CD8-positive, alpha-beta memory T cell (primary cell): ENCODE measurements around the gene MAST1. TPM values are rescaled to one million over a fixed set of nuclear protein-coding genes. Genes with fewer than 3 reads are reported as not detected.
A peak's percentile ranks its signal among the peaks of the same experiment; 100 is the strongest.

ENCODE experiments used
- CTCF ChIA-PET: fragments of 350-600 bp; sonication (Branson Sonifier 250); formaldehyde crosslinking; loops from one replicate; lab custom pipeline; 2021; ENCODE audit warnings: antibody characterized with exemption; lab: Charles Lee
- POLR2A ChIA-PET: fragments of 350-600 bp; sonication (Branson Sonifier 250); formaldehyde crosslinking; loops from one replicate; lab custom pipeline; 2021; ENCODE audit warnings: antibody characterized with exemption; lab: Charles Lee
- DNase-seq, 5 donors: peaks; one replicate each; pipeline versions ENCODE4 v3.0.0 to v3.0.0-alpha.2; 2020 to 2022; ENCODE audit warnings: mixed read lengths in 1 of 5
- H3K27ac ChIP-seq: one replicate; pipeline ENCODE4 v1.7.0; 2013; ENCODE audit warnings: low read depth, mild to moderate bottlenecking, low read length, moderate library complexity
- H3K27me3 ChIP-seq: 2 replicates; pipeline ENCODE4 v1.7.0; 2013; ENCODE audit warnings: low read length, mild to moderate bottlenecking; ENCODE audit not compliant: insufficient read depth, poor library complexity, severe bottlenecking
- H3K36me3 ChIP-seq: 2 replicates; pipeline ENCODE4 v1.7.0; 2013; ENCODE audit warnings: mild to moderate bottlenecking, low read length, moderate library complexity; ENCODE audit not compliant: insufficient read depth
- H3K4me1 ChIP-seq: 2 replicates; pipeline ENCODE4 v1.7.0; 2013; ENCODE audit warnings: mild to moderate bottlenecking, low read length, moderate library complexity; ENCODE audit not compliant: insufficient read depth
- H3K4me3 ChIP-seq: 2 replicates; pipeline ENCODE4 v1.7.0; 2013; ENCODE audit warnings: mild to moderate bottlenecking, low read length
- H3K9me3 ChIP-seq: 2 replicates; pipeline ENCODE4 v1.7.0; 2013; ENCODE audit warnings: mild to moderate bottlenecking, low read length
- H3K27ac Mint-ChIP-seq, 8 donors: one replicate each; pipeline ENCODE4 v1.8.0; 2020 to 2021; ENCODE audit warnings: mixed read lengths in 8 of 8, mild to moderate bottlenecking in 6 of 8, inconsistent platforms in 3 of 8, moderate library complexity in 3 of 8
- H3K27me3 Mint-ChIP-seq, 2 donors: one replicate each; pipeline ENCODE4 v1.8.0; 2020 to 2021; ENCODE audit warnings: mixed read lengths in 2 of 2, mild to moderate bottlenecking in 1 of 2, moderate library complexity in 1 of 2
- H3K36me3 Mint-ChIP-seq, 3 donors: one replicate each; pipeline ENCODE4 v1.8.0; 2020 to 2021; ENCODE audit warnings: mixed read lengths in 3 of 3, inconsistent platforms in 1 of 3, mild to moderate bottlenecking in 1 of 3
- H3K4me1 Mint-ChIP-seq, 3 donors: one replicate each; pipeline ENCODE4 v1.8.0; 2020 to 2021; ENCODE audit warnings: mixed read lengths in 3 of 3, inconsistent platforms in 1 of 3, mild to moderate bottlenecking in 1 of 3
- H3K4me3 Mint-ChIP-seq, 7 donors: one replicate each; pipeline ENCODE4 v1.8.0; 2020 to 2021; ENCODE audit warnings: mixed read lengths in 7 of 7, mild to moderate bottlenecking in 6 of 7, moderate library complexity in 4 of 7, inconsistent platforms in 2 of 7
- H3K9me3 Mint-ChIP-seq, 5 donors: one replicate each; pipeline ENCODE4 v1.8.0; 2020 to 2022; ENCODE audit warnings: mixed read lengths in 5 of 5, mild to moderate bottlenecking in 3 of 5, moderate library complexity in 2 of 5, inconsistent platforms in 1 of 5
- polyA plus RNA-seq: library from polyadenylated mRNA; unstranded; fragments of 300-500 nt; fragmentation: Illumina TruSeq; gene quantifications from one replicate; pipeline ENCODE4 v1.2.3, GENCODE V29; 2021
- total RNA-seq, 2 experiments: library from RNA; stranded (reverse); gene quantifications; one replicate each; pipeline ENCODE4 v1.2.3, GENCODE V29; 2021

Gene MAST1
- total and polyA plus RNA-seq, 3 experiments from 2014 or later = 0.24 to 1.2 (median 0.38) TPM

GRCh38 chr19:12871681-12872080, 33.4 kb downstream of the MAST1 start:
- DNase-seq = no peak
- no peaks in the 10 kb centered on the region for H3K9me3 Mint-ChIP-seq
- H3K27me3 Mint-ChIP-seq = peaks cover 2 to 5% of the 10 kb centered on the region in 2 donors
- Histone ChIP-seq H3K4me3 (no peak overlapping the region), H3K27ac (no peak overlapping the region), H3K27me3 (no peaks in the 10 kb centered on the region), H3K4me1 (peaks cover 8% of the 10 kb centered on the region), H3K36me3 (peaks cover 4% of the 10 kb centered on the region), H3K9me3 (no peaks in the 10 kb centered on the region)
- no peak overlapping the region for H3K4me3 Mint-ChIP-seq
- ChIA-PET CTCF (interaction anchor here (0.8 to 3.5 kb wide), 2 partner anchors 8 to 106 kb away, joined by 3 to 12 read pairs; no protein-coding TSS in a partner anchor), POLR2A (interaction anchor here (0.6 kb wide), 1 partner anchor 19 kb away, joined by 3 read pairs; no protein-coding TSS in a partner anchor)
- H3K4me1 Mint-ChIP-seq = peaks cover 9 to 14% (median 12%) of the 10 kb centered on the region in 3 donors
- H3K36me3 Mint-ChIP-seq = peaks cover 9 to 24% (median 11%) of the 10 kb centered on the region in 3 donors
- no peak overlapping the region for H3K27ac Mint-ChIP-seq

- peak in 1 of 5 donors; percentile 20 for DNase-seq
- Mint-ChIP-seq H3K36me3 (peaks cover 9 to 27% (median 11%) of the 10 kb centered on the region in 3 donors), H3K9me3 (no peaks in the 10 kb centered on the region), H3K4me1 (peaks cover 6 to 9% (median 7%) of the 10 kb centered on the region in 3 donors), H3K4me3 (peak overlapping the region in 2 of 7 donors; percentile 36 to 43), H3K27ac (peak overlapping the region in 1 of 8 donors; percentile 44), H3K27me3 (peaks cover 0 to 2% of the 10 kb centered on the region in 2 donors)
- no peak overlapping the region for H3K27ac ChIP-seq
- H3K27me3 ChIP-seq = no peaks in the 10 kb centered on the region
- H3K4me3 ChIP-seq = no peak overlapping the region
- peaks cover 6% of the 10 kb centered on the region for H3K4me1 ChIP-seq
- H3K9me3 ChIP-seq = no peaks in the 10 kb centered on the region
- ChIA-PET CTCF (interaction anchor here (0.8 to 2.4 kb wide), 3 partner anchors 8 to 105 kb away, joined by 3 to 7 read pairs (median 4); no protein-coding TSS in a partner anchor), POLR2A (no interaction called here)
- peaks cover 4% of the 10 kb centered on the region for H3K36me3 ChIP-seq
These were observed 33.9 kb downstream of the MAST1 start for GRCh38 chr19:12872255-12872654.

DNA sequence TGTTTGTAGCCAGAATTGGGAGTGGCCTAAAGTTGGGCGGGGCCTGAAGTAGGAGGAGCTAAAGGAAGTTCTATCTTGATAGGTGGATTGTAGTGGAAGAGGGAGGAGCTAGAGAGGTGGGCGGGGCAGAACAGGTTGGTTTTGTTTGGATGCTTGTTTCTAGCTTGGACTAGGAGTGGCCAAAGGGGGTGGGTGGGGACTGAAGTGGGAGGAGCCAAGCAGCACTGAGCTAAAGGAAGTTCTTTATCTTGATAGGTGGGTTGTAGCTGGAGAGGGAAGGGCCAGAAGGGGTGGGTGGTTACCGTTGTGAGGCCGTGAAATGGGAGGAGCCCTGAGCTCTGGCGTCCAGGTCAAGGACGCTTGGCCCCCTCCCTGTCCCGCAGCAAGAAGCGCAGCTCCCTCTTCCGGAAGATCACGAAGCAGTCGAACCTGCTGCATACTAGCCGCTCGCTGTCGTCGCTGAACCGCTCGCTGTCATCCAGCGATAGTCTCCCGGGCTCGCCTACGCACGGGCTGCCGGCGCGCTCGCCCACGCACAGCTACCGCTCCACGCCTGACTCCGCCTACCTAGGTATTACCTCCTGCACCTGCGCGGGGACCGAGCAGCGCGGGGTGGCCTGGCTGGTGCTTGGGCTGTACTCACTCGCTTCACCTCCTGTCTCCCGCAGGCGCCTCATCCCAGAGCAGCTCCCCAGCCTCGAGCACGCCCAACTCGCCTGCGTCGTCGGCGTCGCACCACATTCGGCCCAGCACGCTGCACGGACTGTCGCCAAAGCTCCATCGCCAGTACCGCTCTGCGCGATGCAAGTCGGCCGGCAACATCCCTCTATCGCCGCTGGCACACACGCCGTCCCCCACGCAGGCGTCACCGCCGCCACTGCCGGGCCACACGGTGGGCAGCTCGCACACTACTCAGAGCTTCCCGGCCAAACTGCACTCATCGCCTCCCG, 34.9 kb downstream of the MAST1 start:
- Mint-ChIP-seq H3K9me3 (no peaks in the 10 kb centered on the region), H3K4me1 (peaks cover 5 to 8% (median 6%) of the 10 kb centered on the region in 3 donors), H3K27ac (peak overlapping the region in 3 of 8 donors; percentile 15 to 54 (median 29)), H3K36me3 (peaks cover 9 to 32% (median 11%) of the 10 kb centered on the region in 3 donors), H3K4me3 (peak overlapping the region in 6 of 7 donors; percentile 23 to 56 (median 48)), H3K27me3 (peaks cover 0 to 2% of the 10 kb centered on the region in 2 donors)
- Histone ChIP-seq H3K4me1 (no peaks in the 10 kb centered on the region), H3K9me3 (no peaks in the 10 kb centered on the region), H3K27me3 (no peaks in the 10 kb centered on the region), H3K4me3 (no peak overlapping the region), H3K36me3 (peaks cover 10% of the 10 kb centered on the region), H3K27ac (no peak overlapping the region)
- ChIA-PET CTCF (interaction anchor here (1.1 to 2.4 kb wide), 4 partner anchors 12 to 106 kb away, joined by 3 to 7 read pairs (median 4); no protein-coding TSS in a partner anchor), POLR2A (no interaction called here)
- peak; percentile 29 to 75 (median 53) for DNase-seq

GRCh38 chr19:12873891-12874745, 35.8 kb downstream of the MAST1 start:
- Histone ChIP-seq H3K27ac (no peak overlapping the region), H3K9me3 (no peaks in the 10 kb centered on the region), H3K4me1 (no peaks in the 10 kb centered on the region), H3K36me3 (peaks cover 14% of the 10 kb centered on the region), H3K4me3 (no peak overlapping the region), H3K27me3 (no peaks in the 10 kb centered on the region)
- Mint-ChIP-seq H3K4me3 (no peak overlapping the region), H3K27ac (no peak overlapping the region), H3K4me1 (peaks cover 6 to 8% (median 8%) of the 10 kb centered on the region in 3 donors), H3K36me3 (peaks cover 9 to 37% (median 11%) of the 10 kb centered on the region in 3 donors), H3K9me3 (no peaks in the 10 kb centered on the region), H3K27me3 (peaks cover 0 to 2% of the 10 kb centered on the region in 2 donors)
- POLR2A ChIA-PET = no interaction called here
- DNase-seq = peak in 1 of 5 donors; percentile 43
- CTCF ChIA-PET = interaction anchor here (1.1 to 2.4 kb wide), 4 partner anchors 11 to 91 kb away, joined by 3 to 7 read pairs (median 4); no protein-coding TSS in a partner anchor

DNA sequence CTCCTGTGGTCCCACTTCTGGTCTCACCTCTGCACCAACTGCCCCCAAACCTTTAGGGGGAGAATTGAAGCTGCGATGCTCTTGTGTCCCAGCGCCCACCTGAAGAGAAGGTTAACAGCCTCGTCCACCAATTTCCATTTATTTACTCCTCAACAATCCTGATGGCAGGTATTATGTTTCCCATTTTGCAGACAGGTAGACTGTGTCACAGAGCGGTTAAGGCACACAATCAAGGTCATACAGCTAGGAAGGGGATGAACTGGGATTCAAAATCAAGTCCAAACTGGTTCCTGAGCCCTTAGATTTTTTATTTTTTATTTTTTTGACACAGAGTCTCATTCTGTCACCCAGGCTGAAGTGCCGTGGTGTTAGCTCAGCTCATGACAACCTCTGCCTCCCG, 36.8 kb downstream of the MAST1 start:
- Histone ChIP-seq H3K4me3 (no peak overlapping the region), H3K27me3 (no peaks in the 10 kb centered on the region), H3K27ac (no peak overlapping the region), H3K4me1 (peaks cover 1% of the 10 kb centered on the region), H3K36me3 (peaks cover 14% of the 10 kb centered on the region), H3K9me3 (no peaks in the 10 kb centered on the region)
- Mint-ChIP-seq H3K9me3 (no peaks in the 10 kb centered on the region), H3K4me1 (peaks cover 9 to 15% (median 14%) of the 10 kb centered on the region in 3 donors), H3K27ac (peak overlapping the region in 1 of 8 donors; percentile 77), H3K36me3 (peaks cover 9 to 40% (median 11%) of the 10 kb centered on the region in 3 donors), H3K27me3 (peaks cover 0 to 2% of the 10 kb centered on the region in 2 donors), H3K4me3 (no peak overlapping the region)
- CTCF ChIA-PET = interaction anchor here (1.2 kb wide), 1 partner anchor 10 kb away, joined by 3 read pairs; no protein-coding TSS in a partner anchor
- POLR2A ChIA-PET = interaction anchor here (2.3 kb wide), 1 partner anchor 15 kb away, joined by 4 read pairs; the partner anchor contains the start of gene GCDH
- no peak for DNase-seq

DNA sequence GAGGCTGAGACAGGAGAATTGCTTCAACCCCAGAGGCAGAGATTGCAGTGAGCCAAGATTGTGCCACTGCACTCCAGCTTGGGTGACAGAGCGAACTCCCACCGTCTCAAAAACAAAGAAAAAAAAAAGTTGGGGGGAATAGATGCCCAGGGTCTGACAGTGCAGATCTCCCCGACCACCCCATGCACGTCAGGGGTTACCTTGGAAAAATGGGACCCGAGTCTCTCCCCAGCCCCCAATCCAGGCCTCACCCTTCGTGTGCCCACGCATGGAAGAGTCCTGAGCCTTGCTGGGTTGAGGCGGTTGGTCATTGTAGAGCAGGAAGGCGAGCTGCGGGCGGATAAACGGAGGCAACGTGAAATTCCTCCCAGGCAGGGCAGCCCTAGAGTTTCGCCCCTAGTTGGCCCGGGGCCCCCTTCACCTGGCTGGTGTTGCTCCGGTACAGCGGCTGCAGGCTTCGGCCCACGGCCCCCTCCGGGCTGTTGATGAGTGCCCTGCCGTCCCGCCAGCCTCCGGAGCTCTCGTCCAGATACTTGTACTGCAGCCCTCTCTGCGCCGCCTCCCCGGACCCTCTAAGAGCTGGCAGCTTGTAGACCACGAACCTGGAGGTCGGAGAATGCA, 42.3 kb downstream of the MAST1 start:
- Mint-ChIP-seq H3K27ac (peak overlapping the region; percentile 63 to 96 (median 92)), H3K36me3 (peaks cover 0 to 32% (median 0%) of the 10 kb centered on the region in 3 donors), H3K4me3 (peak overlapping the region; percentile 87 to 96 (median 89)), H3K4me1 (peaks cover 23 to 36% (median 25%) of the 10 kb centered on the region in 3 donors), H3K9me3 (no peaks in the 10 kb centered on the region), H3K27me3 (no peaks in the 10 kb centered on the region)
- no peaks in the 10 kb centered on the region for H3K27me3 ChIP-seq
- ChIA-PET POLR2A (interaction anchor here (0.7 to 2.0 kb wide), 4 partner anchors 11 to 85 kb away, joined by 3 to 8 read pairs (median 4); partner anchors contain the start of gene GCDH), CTCF (interaction anchor here (0.8 to 8.4 kb wide), 6 partner anchors 10 to 204 kb away, joined by 3 to 117 read pairs (median 3); no protein-coding TSS in a partner anchor)
- peak overlapping the region; percentile 83 for H3K27ac ChIP-seq
- peaks cover 14% of the 10 kb centered on the region for H3K36me3 ChIP-seq
- H3K9me3 ChIP-seq = no peaks in the 10 kb centered on the region
- peak overlapping the region; percentile 89 for H3K4me3 ChIP-seq
- H3K4me1 ChIP-seq = peaks cover 17% of the 10 kb centered on the region
- peak in 1 of 5 donors; percentile 45 for DNase-seq
